ENCODE results near the gene NUDT15. TPM values are rescaled to one million over a fixed set of nuclear protein-coding genes. Genes with fewer than 3 reads are reported as not detected.

NUDT15 gene
- polyA plus RNA-seq, 1 experiment = 17.1 TPM

DNA sequence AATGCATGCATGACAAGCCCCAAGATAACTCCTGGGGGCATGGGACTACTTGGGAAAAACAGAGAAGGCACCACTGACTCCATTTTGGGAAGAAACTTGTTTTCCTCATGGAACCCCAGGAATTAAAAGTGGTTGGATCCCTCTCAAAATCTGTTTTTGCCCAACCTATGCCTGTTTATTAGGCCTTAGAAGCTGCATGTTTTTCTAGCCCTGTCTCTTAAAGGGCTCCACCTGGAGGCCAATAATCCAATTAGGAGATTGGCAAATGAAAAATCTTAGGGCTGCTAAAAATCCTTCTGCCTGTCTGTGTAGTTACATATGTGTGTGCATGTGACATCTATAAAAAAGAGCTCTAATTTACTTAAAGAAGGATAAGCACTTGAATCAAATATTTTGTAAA lies 30.5 kb downstream of the NUDT15 start:
- TF ChIP-seq, protein P1, sequence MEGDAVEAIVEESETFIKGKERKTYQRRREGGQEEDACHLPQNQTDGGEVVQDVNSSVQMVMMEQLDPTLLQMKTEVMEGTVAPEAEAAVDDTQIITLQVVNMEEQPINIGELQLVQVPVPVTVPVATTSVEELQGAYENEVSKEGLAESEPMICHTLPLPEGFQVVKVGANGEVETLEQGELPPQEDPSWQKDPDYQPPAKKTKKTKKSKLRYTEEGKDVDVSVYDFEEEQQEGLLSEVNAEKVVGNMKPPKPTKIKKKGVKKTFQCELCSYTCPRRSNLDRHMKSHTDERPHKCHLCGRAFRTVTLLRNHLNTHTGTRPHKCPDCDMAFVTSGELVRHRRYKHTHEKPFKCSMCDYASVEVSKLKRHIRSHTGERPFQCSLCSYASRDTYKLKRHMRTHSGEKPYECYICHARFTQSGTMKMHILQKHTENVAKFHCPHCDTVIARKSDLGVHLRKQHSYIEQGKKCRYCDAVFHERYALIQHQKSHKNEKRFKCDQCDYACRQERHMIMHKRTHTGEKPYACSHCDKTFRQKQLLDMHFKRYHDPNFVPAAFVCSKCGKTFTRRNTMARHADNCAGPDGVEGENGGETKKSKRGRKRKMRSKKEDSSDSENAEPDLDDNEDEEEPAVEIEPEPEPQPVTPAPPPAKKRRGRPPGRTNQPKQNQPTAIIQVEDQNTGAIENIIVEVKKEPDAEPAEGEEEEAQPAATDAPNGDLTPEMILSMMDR (IDR thresholded peaks at IDR 0.05; ENCODE audit: low read depth, low read length) = no peak
- ChIA-PET POLR2A (no interaction called here), CTCF (interaction anchor here (0.6 kb wide), 1 partner anchor 1220 kb away, joined by 3 read pairs; no protein-coding TSS in a partner anchor)

DNA sequence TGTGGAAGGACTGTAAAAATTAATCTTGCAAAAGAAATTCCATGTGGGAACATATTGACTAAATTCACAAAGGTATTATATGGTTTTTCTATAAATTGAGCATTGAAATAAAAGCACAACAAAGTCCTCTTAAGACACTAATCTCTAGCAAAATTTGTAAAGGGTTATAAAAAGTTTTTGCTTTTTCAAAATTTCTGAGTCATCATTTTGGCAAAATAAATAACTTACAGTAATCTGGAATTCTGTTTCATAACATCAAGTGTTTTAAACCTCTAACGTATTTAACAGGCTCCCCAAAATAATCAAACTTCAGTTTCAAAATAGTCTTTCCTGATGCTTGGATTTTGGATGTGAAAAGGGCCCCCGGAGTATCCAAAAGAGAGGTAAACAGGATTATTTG lies 31.4 kb downstream of the NUDT15 start:
- H3K27ac ChIP-seq (ENCODE audit: low read depth, low read length) = no peak overlapping the region

More for the DNA sequence above, 30.5 kb downstream of the NUDT15 start:
- Histone ChIP-seq H3K9me3 (ENCODE audit: control insufficient read depth, insufficient read depth, low read length) (peaks cover 35% of the 10 kb centered on the region), H3K27ac (ENCODE audit: low read depth, low read length) (no peak overlapping the region), H3K4me3 (ENCODE audit: low read depth, low read length) (no peak overlapping the region), H3K27me3 (ENCODE audit: control insufficient read depth, insufficient read depth, low read length) (no peaks in the 10 kb centered on the region)
- no peak for DNase-seq (ENCODE audit: low read depth, low spot score)

DNA sequence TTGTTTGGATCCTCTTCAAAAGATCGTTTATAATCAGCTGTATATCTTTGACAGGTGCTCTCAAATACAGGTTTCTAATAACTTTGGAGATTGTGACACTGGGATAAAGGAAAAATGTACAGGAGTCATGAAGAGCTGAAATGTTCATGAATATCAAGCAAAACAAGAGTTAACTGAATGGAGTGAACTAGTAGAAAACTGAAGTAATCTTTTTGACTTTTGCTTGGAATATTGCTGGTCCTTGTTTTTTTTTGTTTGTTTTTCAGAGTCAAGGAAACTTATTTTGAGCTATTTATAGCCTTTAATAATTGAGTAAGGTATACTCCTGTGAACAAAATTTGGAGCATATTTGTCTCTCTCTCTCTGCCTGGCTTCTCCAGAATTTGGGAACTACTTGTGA lies 32.0 kb downstream of the NUDT15 start:
- DNase-seq (ENCODE audit: low read depth, low spot score) = no peak
- Histone ChIP-seq H3K4me3 (ENCODE audit: low read depth, low read length) (no peak overlapping the region), H3K27me3 (ENCODE audit: control insufficient read depth, insufficient read depth, low read length) (no peaks in the 10 kb centered on the region), H3K9me3 (ENCODE audit: control insufficient read depth, insufficient read depth, low read length) (peaks cover 40% of the 10 kb centered on the region), H3K27ac (ENCODE audit: low read depth, low read length) (no peak overlapping the region)
- ChIA-PET POLR2A (no interaction called here), CTCF (interaction anchor here (1.9 kb wide), 1 partner anchor 25 kb away, joined by 7 read pairs; the partner anchor contains the start of gene MED4)
- TF ChIP-seq, protein P1 (IDR thresholded peaks at IDR 0.05; ENCODE audit: low read depth, low read length) = no peak

More for the DNA sequence above, 31.4 kb downstream of the NUDT15 start:
- Histone ChIP-seq H3K4me3 (ENCODE audit: low read depth, low read length) (no peak overlapping the region), H3K9me3 (ENCODE audit: control insufficient read depth, insufficient read depth, low read length) (peaks cover 40% of the 10 kb centered on the region), H3K27me3 (ENCODE audit: control insufficient read depth, insufficient read depth, low read length) (no peaks in the 10 kb centered on the region)
- ChIA-PET CTCF (no interaction called here), POLR2A (no interaction called here)
- TF ChIP-seq, protein P1 (IDR thresholded peaks at IDR 0.05; ENCODE audit: low read depth, low read length) = no peak
- no peak for DNase-seq (ENCODE audit: low read depth, low spot score)

DNA sequence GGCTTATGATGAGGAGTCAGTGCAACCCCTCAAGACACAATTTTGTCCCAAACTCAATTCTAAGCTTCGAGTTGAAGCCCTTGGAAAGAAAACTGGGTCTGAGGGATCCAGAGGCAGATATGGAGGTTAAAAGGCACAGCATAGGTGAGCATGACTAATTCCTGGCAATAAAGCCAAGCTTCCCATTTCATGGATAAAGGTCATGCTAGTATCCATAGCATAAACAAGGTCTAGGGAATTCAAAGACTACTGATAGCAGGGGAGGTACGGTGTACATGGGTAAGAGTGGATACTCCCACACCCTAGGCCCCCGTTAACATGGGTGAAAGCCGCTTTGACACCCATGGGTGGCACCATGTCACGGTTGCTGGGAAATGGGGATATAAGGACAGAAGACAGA lies 33.4 kb downstream of the NUDT15 start:
- no peak for DNase-seq (ENCODE audit: low read depth, low spot score)
- no peak overlapping the region for H3K4me3 ChIP-seq (ENCODE audit: low read depth, low read length)
- TF ChIP-seq, protein P1 (IDR thresholded peaks at IDR 0.05; ENCODE audit: low read depth, low read length) = no peak
- H3K27me3 ChIP-seq (ENCODE audit: control insufficient read depth, insufficient read depth, low read length) = no peaks in the 10 kb centered on the region
- H3K27ac ChIP-seq (ENCODE audit: low read depth, low read length) = no peak overlapping the region
- POLR2A ChIA-PET = no interaction called here
- peaks cover 40% of the 10 kb centered on the region for H3K9me3 ChIP-seq (ENCODE audit: control insufficient read depth, insufficient read depth, low read length)
- CTCF ChIA-PET = interaction anchor here (1.9 kb wide), 1 partner anchor 24 kb away, joined by 7 read pairs; the partner anchor contains the start of gene MED4

DNA sequence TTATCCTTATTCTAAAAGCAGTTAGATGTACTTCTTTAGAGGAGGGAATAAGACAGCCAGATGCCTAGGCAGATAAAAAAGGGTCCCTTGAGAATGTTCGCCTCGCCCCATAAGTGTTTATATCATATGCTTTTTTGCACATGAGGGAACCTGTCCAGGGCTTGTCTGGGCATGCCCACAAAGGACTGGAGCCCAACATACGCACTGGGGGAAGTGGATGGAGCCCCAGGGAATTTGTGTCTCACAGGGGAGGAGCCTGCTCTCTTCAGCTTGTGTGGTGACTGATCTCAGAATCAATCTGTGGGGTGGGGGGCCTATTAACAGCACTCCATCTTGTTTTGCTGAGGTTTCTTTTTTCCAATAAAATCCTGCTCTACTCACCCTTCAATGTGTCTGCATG lies 34.8 kb downstream of the NUDT15 start:
- Histone ChIP-seq H3K4me3 (ENCODE audit: low read depth, low read length) (no peak overlapping the region), H3K9me3 (ENCODE audit: control insufficient read depth, insufficient read depth, low read length) (peaks cover 32% of the 10 kb centered on the region), H3K27ac (ENCODE audit: low read depth, low read length) (no peak overlapping the region), H3K27me3 (ENCODE audit: control insufficient read depth, insufficient read depth, low read length) (no peaks in the 10 kb centered on the region)
- TF ChIP-seq, protein P1 (IDR thresholded peaks at IDR 0.05; ENCODE audit: low read depth, low read length) = no peak
- DNase-seq (ENCODE audit: low read depth, low spot score) = no peak
- CTCF ChIA-PET = interaction anchor here (0.6 kb wide), 1 partner anchor 678 kb away, joined by 3 read pairs; no protein-coding TSS in a partner anchor
- POLR2A ChIA-PET = no interaction called here

All from AG04450 (cell line).